HG03354 (cell line): ENCODE data around the gene ANKRD39.
A peak's percentile ranks its signal among the peaks of the same experiment; 100 is the strongest.

ENCODE experiments used
- ATAC-seq: cut with Tn5 transposase; IDR thresholded peaks from one replicate; pipeline ENCODE4 v1.9.1; 2021; ENCODE audit warnings: mild to moderate bottlenecking; ENCODE audit not compliant: unreplicated experiment, poor library complexity, severe bottlenecking

ANKRD39 gene

DNA sequence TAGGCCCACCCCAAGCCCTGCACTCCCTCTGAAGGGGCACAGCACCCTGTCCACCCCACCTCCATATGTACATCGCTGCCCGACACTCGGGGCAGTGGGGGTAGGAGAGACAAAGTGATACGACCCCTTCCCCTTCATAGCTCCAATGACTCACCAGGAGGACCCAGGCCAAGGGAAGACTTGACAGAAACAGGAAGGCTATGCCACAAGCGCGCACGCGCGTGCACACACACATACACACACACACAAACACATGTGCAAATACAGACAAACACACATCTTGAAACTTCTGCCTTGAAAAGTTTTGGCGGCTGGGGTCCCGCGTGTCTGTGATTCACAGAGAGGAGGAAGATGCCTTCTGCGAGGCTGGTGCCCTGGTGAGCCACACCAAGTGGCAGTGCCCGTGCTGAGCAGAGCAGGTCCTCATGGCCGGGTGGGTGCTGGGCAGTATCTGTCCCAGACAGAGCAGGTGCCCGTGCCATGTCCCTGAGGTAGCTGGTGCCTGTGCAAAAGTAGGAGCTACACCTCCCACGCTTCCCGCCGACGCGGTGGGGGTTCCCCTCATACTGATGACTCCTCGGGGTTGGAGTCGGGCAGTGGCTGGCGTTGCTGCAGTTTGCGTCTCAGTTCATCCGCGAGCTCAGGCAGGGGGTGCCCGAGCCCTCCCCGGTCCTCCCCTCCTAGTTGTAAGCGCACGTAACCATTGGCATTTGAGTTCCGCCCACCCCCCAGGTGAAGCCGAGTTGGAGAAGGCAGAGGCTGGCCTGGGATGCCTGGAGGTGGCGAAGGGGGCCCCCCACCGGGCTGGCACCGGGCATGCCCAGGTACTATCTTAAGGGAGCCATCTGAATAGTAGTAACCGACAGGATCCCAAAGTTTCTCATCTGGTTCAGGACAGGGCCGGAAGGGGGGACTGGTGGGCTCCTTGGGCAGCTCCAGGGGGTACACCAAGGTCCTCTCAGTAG is 2.5 kb upstream of the ANKRD39 start:
- ATAC-seq = no peak

DNA sequence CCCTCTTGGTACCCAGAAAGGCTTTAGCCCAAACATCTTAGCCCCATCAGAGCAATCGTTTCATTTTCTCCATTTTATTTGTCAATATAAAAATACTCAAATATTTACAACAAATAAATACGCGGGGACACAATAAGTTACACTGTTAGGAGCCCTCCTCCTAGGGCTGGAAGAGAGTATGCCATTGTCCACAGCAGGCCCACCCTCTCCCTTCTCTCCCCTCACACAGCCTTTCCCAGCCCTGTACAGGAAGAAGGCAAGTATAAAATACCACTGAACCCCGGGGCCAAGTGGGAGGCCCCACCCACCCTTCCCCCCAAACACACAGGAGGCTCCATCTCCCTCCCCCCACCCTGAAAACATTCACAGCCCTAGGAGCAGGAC is 1.9 kb upstream of the ANKRD39 start:
- no peak for ATAC-seq

DNA sequence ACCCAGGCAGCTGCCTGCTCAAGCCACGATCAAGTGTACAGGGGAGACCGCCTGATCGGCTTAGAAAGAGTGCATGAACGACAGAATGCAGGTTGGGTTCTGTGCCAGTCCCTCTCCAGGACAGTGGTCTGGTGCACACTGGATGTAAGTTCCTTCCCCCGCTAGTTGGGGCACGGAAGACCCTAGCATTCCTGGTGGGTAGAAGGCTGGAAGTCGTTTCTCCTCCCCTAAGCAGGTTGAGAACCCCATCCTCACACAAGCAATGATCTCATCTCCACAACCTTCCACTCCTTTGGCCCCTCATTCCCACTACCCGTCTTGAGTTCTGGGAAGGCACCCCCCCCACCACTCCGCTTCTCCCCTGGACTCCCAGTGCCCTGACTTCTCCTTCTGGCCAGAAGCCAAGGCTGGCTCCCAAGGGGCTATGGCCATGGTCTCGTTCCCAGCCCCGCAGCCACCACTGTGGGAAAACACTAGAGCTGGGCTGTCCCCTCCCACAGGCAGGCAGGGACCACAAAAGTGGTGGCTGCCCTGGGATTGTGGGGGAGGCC is 1.4 kb upstream of the ANKRD39 start:
- ATAC-seq = no peak

DNA sequence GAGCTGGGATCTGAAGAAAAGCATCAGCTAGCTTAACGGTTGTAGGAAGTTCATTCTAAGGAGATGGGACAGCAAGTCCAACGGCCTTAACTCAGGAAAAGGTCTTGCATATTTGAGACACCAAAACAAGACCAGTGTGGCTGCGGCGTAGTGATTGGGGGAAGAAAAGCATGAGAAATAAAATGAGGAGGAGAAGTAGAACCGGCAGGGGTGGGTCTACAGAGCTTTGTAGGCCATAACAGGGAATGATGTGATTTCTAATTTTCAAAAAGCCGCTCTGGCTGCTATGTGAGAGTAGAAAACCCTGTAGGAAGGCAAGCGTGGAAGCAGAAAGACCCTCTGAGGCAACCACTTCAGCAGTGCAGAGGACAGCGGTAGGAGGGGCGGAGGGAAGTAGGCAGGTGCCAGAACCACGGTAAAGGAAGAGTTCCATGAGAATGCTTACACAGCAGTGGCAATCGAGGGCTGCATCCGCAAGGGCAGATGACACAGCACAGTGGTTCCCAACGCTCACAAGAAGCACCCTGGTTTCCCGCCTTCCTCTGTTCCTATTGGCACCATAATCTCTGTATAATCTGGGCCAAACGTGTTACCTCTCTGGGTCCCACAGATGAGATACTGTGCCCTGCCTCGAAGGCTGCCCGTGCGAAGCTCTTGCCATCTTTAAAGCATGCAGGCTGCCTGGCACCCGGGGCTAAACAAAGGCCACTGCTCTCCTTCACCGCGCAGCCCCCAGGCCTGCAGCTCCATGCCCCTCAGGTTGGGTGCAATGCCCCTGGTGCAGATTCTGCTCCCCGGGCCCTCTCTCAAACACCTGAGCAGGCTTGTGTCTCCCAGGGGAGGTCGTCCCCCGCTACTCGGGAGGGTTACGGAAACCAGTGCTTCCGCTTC is 795 bp downstream of the ANKRD39 start:
- ATAC-seq = peak; percentile 0

DNA sequence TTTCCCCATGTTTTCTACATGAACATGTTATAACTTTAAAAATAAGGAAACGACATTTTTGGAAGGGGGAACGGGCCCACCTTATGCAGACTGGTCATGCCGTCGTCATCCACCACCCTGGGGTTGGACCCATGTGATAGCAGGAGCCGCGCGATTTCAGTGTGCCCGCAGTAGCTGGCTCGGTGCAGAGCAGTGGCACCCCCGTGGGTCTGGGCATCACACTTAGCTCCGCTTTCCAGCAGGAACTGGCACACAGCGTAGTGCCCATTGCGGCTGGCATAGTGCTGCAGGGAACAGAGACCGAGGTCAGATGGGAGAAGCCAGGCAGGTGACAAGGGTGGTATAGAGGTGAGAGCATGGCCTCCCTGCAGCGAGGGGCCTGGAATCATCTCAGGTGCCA is 4.5 kb downstream of the ANKRD39 start:
- ATAC-seq = no peak

DNA sequence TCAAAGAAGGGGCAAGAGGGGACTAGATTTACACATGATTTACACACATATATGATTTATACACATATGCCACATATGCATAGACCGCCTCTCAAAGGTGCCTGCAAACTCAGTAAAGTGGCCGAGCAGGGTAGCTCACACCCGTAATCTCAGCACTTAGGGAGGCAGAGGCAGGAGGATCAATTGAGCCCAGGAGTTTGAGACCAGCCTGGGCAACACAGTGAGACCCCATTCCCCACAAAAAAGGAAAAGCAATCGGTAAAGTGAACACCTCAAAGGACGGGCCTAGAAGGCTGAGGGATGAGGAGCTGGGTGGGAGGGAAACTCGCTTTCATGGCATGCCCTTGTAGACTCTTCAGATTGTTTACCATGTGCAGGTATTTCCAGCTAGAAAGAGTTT is 5.1 kb downstream of the ANKRD39 start:
- no peak for ATAC-seq

DNA sequence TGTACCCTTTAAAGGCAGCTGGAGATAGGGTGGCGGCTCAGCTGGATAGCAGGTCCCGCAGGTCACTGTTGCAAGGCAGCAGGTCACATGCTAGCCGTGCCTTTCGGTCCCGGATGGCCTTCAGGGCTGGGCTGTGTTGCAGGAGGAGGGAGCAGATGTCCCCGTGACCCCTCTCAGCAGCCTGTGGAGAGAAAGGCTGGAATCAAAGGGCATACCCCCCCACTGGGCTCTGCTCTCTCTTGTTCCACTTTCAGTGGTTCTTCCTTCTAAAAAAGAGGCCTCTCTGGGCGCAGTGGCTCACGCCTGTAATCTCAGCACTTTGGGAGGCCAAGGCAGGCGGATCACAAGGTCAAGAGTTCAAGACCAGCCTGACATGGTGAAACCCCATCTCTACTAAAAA is 9.6 kb downstream of the ANKRD39 start:
- no peak for ATAC-seq

DNA sequence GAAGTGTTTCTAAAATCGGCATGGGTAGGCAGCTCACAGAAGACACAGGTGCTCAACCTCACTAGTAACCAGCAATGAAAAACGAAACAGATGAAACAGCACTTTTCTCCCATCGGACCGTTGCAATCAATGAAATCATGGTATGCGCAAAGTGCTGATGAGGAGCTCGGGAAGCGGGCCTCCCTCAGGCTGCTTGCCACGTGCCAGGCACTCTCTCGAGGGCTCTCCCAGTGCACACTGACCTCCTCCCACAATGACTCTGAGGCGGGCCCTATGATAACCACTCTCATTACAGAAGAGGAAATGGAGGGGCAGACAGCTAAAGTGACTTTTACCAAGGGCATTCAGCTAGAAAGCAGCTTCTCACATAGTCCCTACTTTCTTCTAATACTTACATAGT is 10.2 kb downstream of the ANKRD39 start:
- ATAC-seq = no peak

DNA sequence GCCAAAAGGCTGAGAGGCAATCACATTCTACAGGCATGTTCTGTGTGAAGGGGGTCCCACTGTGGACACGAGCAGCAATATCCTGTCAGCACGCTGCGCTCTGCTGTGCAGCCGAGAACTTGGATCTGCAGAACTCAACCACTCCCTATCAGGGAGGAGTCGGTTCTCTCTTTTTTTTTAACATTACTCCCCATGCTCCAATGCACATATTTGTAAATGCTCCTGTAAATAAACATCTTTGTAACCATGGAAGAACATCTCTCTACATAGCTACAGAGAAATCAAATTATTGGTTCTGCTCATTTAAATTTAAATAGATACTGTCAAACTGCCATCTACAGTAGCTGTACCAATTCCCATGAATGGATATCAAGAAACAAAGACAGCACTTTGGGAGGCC is 11.0 kb downstream of the ANKRD39 start:
- ATAC-seq = no peak

DNA sequence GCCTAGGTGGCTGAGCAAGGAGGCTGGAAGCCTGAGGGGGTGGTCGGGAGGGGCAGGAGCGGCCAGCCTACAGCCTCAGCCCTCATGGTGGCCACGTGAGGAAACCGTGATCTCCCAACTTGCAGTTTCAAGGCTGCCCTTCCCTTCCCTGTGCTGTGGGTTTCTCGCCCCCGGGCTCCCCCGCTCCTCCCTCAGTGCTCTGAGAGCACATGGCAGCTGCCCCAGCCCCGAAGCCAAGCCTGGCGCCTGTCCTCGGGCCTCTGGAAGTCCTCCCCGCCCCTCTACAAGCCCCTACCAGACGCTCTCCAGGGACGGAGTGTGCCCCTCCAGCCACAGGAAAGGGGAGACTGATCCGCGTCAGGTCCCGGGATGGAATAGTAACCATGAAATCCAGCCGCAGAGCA is 13.4 kb downstream of the ANKRD39 start:
- ATAC-seq = no peak

DNA sequence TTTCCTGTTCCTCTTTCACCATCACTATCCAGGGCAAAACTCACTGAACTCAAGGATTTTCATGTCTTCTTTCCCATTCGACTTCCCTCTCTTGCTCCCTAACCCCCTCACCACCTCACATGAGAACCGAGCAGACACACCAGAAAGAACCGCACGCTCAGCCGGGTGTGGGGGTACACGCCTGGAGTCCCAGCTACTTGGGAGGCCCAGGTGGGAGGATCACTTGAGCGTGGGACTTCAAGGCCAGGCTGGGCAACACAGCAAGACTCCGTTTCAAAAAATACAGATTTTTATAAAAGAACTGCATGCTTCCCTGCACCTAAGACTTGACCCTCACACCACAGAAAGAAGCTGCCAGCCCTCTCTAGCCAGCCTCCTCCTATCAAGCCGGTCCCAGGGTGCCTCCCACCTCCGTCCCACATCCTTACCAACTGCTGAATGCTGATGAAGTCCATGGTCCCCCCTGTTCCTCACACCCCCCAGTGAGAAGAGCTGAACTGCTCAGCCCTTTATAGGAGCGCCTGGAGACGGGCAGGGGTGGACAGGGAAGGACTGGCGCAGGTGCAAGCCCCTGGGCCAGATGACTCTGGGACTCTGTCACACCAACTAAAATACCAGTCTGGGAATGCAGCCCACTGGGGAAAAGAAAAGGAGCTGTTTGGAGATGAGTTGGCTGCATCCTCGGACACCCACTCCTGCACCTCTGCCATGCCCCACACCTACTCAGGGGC is 14.1 kb downstream of the ANKRD39 start, which contains the start of gene ANKRD23:
ANKRD23 (minus strand) TSS at position 484 of the 731 bp plus-strand sequence; CDS start at position 455, 29 bp downstream.
- no peak for ATAC-seq

DNA sequence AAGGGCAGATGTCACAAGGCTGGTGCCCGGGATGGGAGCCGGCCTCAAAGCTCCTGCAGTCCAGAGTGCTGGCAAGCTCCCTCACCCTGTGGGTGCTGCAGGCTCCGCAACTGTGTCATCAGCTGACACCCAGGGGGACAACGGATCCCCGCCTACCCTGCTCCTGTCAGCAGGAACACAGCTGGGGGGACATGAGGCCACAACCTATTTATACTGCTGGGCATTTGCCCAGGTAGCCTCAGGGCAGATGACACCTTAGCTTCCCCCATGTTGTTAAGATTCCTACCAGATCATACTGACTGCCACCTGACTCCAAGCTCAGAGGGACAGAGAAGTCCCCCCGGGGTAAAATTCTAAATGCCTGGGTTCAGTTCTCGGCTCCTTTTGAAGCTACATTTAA is 15.2 kb downstream of the ANKRD39 start:
- no peak for ATAC-seq

DNA sequence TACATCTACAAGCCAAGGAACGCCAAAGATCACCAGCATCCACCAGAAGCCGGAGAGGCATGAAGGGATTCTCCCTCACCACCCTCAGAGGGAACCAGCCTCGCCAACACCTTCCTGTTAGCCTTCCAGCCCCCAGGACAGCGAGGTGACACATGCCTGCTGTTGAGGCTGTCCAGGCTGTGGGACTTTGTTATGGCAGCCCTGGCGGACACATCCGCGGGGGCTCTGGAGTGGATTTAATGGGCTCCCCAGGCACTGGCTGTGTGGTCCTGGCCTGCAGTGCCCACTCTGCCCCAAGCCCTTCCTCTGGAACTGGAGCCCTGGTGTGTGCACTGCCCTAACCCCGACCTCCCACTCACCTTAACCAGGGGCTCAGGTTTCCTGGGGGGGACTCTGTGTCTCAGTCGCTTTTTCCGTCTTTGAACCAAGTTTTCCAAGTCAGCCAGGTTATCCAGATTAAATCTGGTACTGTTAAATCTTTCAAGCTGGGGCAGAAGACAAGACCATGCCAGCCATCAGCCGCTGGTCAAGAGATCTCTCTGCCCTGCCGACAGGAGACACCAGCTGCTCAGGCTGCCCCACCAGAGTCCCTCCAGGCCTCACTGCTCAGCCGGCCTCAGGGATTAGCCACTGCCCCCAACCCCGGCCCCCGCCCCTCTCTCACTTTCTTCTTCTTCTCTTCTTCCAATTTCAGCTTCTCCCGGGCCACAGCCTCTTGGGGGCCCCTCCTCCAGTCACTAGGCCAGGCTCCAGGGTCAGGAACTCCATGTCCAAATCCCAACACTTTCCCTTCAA is 15.9 kb downstream of the ANKRD39 start:
- ATAC-seq = no peak

DNA sequence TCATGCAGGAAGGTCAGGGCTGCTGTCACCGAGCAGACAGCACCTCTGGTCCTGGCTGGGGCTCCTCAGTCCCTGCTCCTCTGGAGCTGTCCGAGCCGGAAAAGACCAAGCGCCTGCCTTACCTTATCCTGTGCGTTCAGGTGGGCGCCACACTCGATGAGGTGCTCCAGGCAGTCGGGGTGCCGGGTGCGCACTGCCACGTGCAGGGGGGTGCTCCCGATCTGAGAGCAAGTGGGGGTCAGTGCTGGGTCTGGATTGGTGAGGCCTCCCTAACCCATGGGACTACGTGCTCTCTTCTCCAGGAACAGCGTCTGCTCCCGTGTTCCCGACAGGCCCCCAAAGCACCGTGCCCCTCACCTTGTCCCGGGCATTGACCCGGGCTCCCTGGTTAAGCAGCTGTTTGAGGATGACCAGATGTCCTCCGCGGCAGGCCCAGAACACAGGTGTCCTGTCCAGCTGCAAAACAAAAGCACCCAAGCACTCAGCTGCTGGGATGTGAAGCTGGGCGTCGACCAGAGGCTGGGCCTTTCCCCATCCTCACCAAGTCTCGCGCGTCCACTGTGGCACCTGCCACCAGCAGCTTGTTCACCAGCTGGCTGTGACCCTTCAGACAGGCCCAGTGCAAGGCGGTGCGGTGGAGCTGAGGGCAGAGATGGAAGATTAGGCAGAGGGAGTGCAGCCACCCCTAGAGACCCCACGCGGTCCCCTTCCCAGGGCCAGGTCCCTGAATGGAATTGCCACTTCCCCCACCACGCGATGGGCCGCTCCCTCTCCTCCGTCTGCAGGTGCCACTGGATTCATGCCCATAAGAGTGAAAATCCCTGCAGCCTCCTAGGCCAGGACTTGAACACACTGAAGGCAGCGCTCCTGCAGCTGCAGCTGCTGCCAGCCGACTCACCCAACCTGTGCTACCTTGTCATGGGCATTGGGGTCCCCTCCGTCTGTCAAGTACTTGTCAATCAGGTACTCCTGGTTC is 17.7 kb downstream of the ANKRD39 start:
- no peak for ATAC-seq

DNA sequence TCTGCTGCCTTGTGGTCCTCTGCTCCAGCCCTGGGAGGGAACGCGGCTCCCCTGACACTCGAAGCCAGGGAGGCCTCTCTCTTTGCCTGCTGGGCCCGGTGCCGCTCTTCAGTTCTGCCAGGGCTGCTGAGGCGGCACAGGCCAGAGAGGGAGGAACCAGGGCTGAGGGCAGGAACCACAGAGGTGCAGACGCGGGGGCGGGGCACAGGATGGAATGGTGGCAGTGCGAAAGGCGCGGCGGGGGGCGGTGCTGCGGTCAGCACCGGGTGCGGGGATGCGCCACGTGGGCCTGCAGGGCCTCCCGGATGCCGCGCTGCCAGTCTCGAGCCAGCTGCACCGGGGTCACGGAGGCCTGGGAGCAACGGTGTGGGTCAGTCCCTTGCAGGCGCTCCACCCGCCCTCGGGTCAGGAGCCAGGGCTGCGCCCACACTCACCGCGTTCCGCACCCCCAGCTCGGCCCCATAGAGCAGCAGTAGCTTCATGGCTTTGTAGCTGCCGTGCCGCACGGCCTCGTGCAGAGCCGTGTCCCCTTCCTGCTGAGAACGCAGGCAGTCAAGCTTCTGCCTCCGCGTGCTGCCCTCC is 18.4 kb downstream of the ANKRD39 start:
- peak; percentile 72 for ATAC-seq

DNA sequence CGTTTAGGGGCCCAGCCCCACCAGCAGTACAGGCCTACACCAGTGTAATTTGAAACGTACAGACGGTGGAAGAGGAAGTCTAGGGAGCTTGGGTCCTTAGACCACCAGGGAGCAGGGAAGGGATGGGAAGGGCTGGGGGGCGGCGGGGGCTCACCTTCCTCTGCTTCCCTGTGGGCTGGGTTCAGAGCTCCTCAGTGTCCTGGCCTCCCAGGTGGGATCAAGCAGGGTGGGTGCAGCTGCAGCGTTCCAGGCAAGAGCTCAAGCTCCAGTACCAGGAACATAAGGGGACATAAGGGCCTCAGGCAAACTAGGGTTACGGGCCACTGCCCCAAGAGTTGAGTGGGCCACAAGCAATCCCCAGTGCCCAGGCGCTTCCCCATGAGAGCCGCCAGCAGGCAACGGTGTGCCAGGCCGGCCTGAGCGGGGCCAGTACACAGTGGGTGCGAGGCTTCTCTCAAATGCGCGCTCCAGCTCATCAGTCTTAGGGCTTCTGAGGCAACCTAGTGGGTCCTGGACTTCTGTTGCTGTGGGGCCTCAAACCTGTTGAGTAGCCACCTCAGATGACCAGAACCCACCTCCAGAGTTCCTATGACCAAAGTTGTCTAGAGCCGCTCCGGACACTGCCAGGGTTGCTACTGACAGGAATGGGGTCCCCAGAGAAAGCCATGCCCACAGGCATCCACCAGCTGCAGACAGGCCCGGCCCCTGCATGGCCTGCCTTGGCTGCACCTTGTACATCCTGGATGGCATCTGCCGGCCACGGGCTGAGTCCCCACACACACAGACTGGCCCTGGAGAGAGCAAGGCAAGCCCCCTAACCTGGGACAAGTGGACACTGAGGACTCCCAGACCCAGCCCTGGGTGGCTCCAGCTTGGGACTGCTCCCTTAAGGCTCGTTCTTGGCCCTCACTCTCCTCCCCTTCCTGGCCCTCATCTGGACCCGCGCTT is 19.2 kb downstream of the ANKRD39 start:
- ATAC-seq = peak; percentile 11
